OCI-LY1 (cell line): Measurements from ENCODE around the gene KRTAP1-5.

Source experiments
- H2AFZ ChIP-seq: fragments of 200-600 bp; sonication (generic), shearing (Covaris generic); 2 replicates; pipeline ENCODE4 v1.6.0; 2014; ENCODE audit warnings: antibody characterized with exemption, mild to moderate bottlenecking, low read length
- H3F3A ChIP-seq: fragments of 200-600 bp; sonication (generic), shearing (Covaris generic); 2 replicates; pipeline ENCODE4 v1.6.0; 2014; ENCODE audit warnings: mild to moderate bottlenecking, antibody characterized with exemption, low read length, moderate library complexity; ENCODE audit not compliant: insufficient read depth
- H3K27ac ChIP-seq: fragments of 200-600 bp; sonication (generic); 2 replicates; pipeline ENCODE4 v1.5.1; 2014; ENCODE audit warnings: low read length, mixed run types, mild to moderate bottlenecking, low read depth; ENCODE audit not compliant: poor library complexity, severe bottlenecking
- H3K27me3 ChIP-seq: fragments of 200-600 bp; sonication (generic); 2 replicates; pipeline ENCODE4 v1.6.0; 2014; ENCODE audit warnings: antibody characterized with exemption, mild to moderate bottlenecking, low read length, moderate library complexity; ENCODE audit not compliant: insufficient read depth
- H3K36me3 ChIP-seq: fragments of 200-600 bp; sonication (generic); 2 replicates; pipeline ENCODE4 v1.6.1; 2014; ENCODE audit warnings: mild to moderate bottlenecking, antibody characterized with exemption, low read length, moderate library complexity, mixed read lengths; ENCODE audit not compliant: insufficient read depth
- H3K4me1 ChIP-seq: fragments of 200-600 bp; sonication (generic); 2 replicates; pipeline ENCODE4 v1.5.1; 2014; ENCODE audit warnings: mild to moderate bottlenecking, low read length, moderate library complexity; ENCODE audit not compliant: insufficient read depth, severe bottlenecking
- H3K4me2 ChIP-seq: fragments of 200-600 bp; sonication (generic), shearing (Covaris generic); 2 replicates; pipeline ENCODE4 v1.6.1; 2014; ENCODE audit warnings: low read length
- H3K4me3 ChIP-seq: fragments of 200-600 bp; sonication (generic); 2 replicates; pipeline ENCODE4 v1.5.1; 2014; ENCODE audit warnings: low read length, low read depth, mild to moderate bottlenecking, mixed read lengths; ENCODE audit not compliant: poor library complexity, severe bottlenecking
- H3K79me2 ChIP-seq: fragments of 200-600 bp; shearing (Covaris generic); 2 replicates; pipeline ENCODE4 v1.6.1; 2016; ENCODE audit warnings: mixed run types, low read length, mixed read lengths; ENCODE audit not compliant: insufficient read depth
- H3K9ac ChIP-seq: fragments of 200-600 bp; sonication (generic), shearing (Covaris generic); 2 replicates; pipeline ENCODE4 v1.6.1; 2014; ENCODE audit warnings: mild to moderate bottlenecking, low read length, mixed read lengths
- H3K9me2 ChIP-seq: fragments of 200-600 bp; sonication (generic), shearing (Covaris generic); 2 replicates; pipeline ENCODE4 v1.6.1; 2014; ENCODE audit warnings: low read depth, mild to moderate bottlenecking, low read length, mixed read lengths
- H3K9me3 ChIP-seq: fragments of 200-600 bp; shearing (Covaris generic); 2 replicates; pipeline ENCODE4 v1.6.1; 2014; ENCODE audit warnings: low read length, mixed read lengths
- H4K20me1 ChIP-seq: fragments of 200-600 bp; sonication (generic), shearing (Covaris generic); 2 replicates; pipeline ENCODE4 v1.6.0; 2016; ENCODE audit warnings: mild to moderate bottlenecking, low read length; ENCODE audit not compliant: insufficient read depth
- EZH2 ChIP-seq: fragments of 200-600 bp; sonication (generic), shearing (Covaris generic); IDR thresholded peaks from 2 replicates; pipeline ENCODE4 v1.8.0; 2017; ENCODE audit warnings: borderline replicate concordance, mixed run types, mild to moderate bottlenecking, antibody characterized with exemption, low read length, moderate library complexity, mixed read lengths
- TF ChIP-seq, protein P1 (sequence below): fragments of 200-600 bp; sonication (generic), shearing (Covaris generic); IDR thresholded peaks from 2 replicates; pipeline ENCODE4 v1.5.1; 2017; ENCODE audit warnings: mild to moderate bottlenecking, antibody characterized with exemption, low read length, moderate library complexity, mixed read lengths

The KRTAP1-5 gene

DNA sequence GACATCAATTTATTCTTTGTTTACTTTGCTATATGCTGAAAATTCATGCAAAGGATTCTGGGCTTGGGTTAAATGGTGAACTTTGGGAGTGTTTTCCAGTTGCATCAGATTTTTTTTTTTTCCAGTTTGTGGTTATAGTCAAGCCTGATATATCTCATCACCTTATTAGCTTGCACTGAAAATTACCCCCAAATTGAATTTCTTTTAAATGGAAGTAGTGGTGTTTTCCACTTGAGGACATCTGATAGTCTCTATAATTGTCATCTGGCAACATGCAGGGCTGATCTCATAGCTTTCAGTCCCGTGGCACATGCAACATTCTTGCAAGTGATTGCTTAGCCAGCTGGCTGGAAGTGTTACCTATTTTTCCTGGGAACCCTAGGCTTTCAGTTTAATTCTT, 13.4 kb downstream of the KRTAP1-5 start:
- Histone ChIP-seq H3K4me3 (no peak overlapping the region), H4K20me1 (no peaks in the 10 kb centered on the region), H3K9ac (no peak overlapping the region), H3K4me1 (no peaks in the 10 kb centered on the region), H2AFZ (no peak overlapping the region), H3K9me3 (no peaks in the 10 kb centered on the region), H3K36me3 (no peaks in the 10 kb centered on the region), H3K27ac (no peak overlapping the region), H3K27me3 (no peaks in the 10 kb centered on the region), H3K79me2 (no peaks in the 10 kb centered on the region), H3K4me2 (no peak overlapping the region), H3F3A (no peaks in the 10 kb centered on the region), H3K9me2 (no peaks in the 10 kb centered on the region)
- no peak for TF ChIP-seq EZH2
- TF ChIP-seq, protein P1, sequence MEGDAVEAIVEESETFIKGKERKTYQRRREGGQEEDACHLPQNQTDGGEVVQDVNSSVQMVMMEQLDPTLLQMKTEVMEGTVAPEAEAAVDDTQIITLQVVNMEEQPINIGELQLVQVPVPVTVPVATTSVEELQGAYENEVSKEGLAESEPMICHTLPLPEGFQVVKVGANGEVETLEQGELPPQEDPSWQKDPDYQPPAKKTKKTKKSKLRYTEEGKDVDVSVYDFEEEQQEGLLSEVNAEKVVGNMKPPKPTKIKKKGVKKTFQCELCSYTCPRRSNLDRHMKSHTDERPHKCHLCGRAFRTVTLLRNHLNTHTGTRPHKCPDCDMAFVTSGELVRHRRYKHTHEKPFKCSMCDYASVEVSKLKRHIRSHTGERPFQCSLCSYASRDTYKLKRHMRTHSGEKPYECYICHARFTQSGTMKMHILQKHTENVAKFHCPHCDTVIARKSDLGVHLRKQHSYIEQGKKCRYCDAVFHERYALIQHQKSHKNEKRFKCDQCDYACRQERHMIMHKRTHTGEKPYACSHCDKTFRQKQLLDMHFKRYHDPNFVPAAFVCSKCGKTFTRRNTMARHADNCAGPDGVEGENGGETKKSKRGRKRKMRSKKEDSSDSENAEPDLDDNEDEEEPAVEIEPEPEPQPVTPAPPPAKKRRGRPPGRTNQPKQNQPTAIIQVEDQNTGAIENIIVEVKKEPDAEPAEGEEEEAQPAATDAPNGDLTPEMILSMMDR = no peak

DNA sequence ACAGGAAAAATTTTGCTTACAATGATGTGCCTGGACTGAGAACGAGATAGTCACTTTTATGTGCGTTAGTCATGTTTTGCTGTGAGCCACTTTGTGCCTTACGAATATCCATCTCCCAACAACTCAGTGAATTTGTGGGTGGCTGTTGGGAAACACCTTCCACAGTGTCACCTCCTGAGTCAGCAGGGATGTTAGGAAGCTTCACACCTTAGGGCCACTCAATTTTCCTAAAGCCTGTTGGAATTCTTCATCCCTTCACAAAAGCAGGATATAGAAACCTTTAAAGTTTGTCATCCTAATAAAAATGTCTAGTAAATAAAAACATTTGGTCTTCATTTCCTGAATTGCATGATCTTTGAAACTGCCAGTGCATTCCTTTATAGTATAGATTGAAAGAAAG, 13.8 kb downstream of the KRTAP1-5 start:
- Histone ChIP-seq H3K9me2 (no peaks in the 10 kb centered on the region), H3K36me3 (no peaks in the 10 kb centered on the region), H3K79me2 (no peaks in the 10 kb centered on the region), H3K27me3 (no peaks in the 10 kb centered on the region), H4K20me1 (no peaks in the 10 kb centered on the region), H3K4me3 (no peak overlapping the region), H3K9ac (no peak overlapping the region), H3K27ac (no peak overlapping the region), H3K9me3 (no peaks in the 10 kb centered on the region), H2AFZ (no peak overlapping the region), H3K4me2 (no peak overlapping the region), H3F3A (no peaks in the 10 kb centered on the region), H3K4me1 (no peaks in the 10 kb centered on the region)
- TF ChIP-seq EZH2 = no peak
- TF ChIP-seq, protein P1 = no peak

DNA sequence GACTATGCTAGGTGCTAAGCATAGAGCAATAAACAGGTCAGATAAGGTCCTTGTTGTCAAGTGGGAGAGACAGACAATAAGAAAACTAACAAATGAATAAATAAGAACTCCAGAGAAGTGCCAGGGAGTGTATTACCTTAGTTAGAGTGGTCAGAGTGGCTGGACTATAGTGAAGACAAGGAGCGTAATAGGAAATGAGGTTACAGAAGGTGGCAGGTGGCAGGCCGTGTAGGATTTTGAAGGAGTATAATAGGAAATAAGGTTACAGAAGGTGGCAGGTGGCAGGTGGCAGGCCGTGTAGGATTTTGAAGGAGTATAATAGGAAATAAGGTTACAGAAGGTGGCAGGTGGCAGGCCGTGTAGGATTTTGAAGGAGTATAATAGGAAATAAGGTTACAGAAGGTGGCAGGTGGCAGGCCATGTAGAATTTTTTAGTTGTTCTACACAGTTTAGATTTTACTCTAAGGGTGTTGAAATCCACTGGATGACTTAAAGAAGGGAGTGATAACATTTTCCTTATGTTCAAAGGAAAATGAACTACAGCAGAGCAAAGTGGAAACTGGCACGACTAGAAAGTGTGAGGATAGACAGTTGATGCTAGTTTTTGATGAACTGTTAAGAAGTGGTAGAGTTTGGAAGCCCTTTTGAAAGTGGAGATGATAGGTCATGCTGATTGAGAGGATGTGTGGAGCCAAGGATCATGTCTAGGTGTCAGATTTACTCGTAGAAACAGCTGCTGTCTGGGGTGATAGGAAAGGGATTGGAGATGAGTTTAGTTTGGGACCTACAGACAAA, 14.5 kb downstream of the KRTAP1-5 start:
- Histone ChIP-seq H3K4me1 (no peaks in the 10 kb centered on the region), H3K9me3 (no peaks in the 10 kb centered on the region), H3K9me2 (no peaks in the 10 kb centered on the region), H3K27ac (no peak overlapping the region), H3F3A (no peaks in the 10 kb centered on the region), H3K4me3 (no peak overlapping the region), H3K4me2 (no peak overlapping the region), H2AFZ (no peak overlapping the region), H3K9ac (no peak overlapping the region), H3K27me3 (no peaks in the 10 kb centered on the region), H3K36me3 (no peaks in the 10 kb centered on the region), H4K20me1 (no peaks in the 10 kb centered on the region), H3K79me2 (no peaks in the 10 kb centered on the region)
- no peak for TF ChIP-seq EZH2
- TF ChIP-seq, protein P1 = no peak
